ENCODE measurements around the gene CIZ1. TPM values are rescaled to one million over a fixed set of nuclear protein-coding genes. Genes with fewer than 3 reads are reported as not detected.

The CIZ1 gene
- total and polyA plus RNA-seq, 2 of the 13 experiments (the other 11 are each of a cell fraction or from before 2014, with no cell fraction given), result 30.6 to 50.3 TPM

- TF ChIP-seq, protein P1, sequence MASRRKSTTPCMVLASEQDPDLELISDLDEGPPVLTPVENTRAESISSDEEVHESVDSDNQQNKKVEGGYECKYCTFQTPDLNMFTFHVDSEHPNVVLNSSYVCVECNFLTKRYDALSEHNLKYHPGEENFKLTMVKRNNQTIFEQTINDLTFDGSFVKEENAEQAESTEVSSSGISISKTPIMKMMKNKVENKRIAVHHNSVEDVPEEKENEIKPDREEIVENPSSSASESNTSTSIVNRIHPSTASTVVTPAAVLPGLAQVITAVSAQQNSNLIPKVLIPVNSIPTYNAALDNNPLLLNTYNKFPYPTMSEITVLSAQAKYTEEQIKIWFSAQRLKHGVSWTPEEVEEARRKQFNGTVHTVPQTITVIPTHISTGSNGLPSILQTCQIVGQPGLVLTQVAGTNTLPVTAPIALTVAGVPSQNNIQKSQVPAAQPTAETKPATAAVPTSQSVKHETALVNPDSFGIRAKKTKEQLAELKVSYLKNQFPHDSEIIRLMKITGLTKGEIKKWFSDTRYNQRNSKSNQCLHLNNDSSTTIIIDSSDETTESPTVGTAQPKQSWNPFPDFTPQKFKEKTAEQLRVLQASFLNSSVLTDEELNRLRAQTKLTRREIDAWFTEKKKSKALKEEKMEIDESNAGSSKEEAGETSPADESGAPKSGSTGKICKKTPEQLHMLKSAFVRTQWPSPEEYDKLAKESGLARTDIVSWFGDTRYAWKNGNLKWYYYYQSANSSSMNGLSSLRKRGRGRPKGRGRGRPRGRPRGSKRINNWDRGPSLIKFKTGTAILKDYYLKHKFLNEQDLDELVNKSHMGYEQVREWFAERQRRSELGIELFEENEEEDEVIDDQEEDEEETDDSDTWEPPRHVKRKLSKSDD (CRISPR knock-in tag; IDR thresholded peaks at IDR 0.05; ENCODE audit: low read depth), result no peak
- TF ChIP-seq POLR2AphosphoS2 (IDR thresholded peaks at IDR 0.05; ENCODE audit: low read depth, low read length), result no peak
- no peak for TF ChIP-seq HOXA7 (CRISPR knock-in tag; IDR thresholded peaks at IDR 0.05)
- TF ChIP-seq SNAPC5 (CRISPR knock-in tag; IDR thresholded peaks at IDR 0.05; ENCODE audit: borderline replicate concordance), result no peak
- 0 out of 2 replicates have a peak, but pooled peaks have one; percentile 59 for TF ChIP-seq ISX (CRISPR knock-in tag; conservative IDR thresholded peaks at IDR 0.05)
- TF ChIP-seq POGK (CRISPR knock-in tag; conservative IDR thresholded peaks at IDR 0.05), result peak; percentile 44; the same call in 1 of the 2 replicates
- no peak for TF ChIP-seq ZNF720 (CRISPR knock-in tag; IDR thresholded peaks at IDR 0.05)
- no peak for TF ChIP-seq EED (CRISPR knock-in tag; IDR thresholded peaks at IDR 0.05)
- TF ChIP-seq KMT2A (CRISPR knock-in tag; IDR thresholded peaks at IDR 0.05), result peak; percentile 18; the same call in 1 of the 2 replicates
- no peak for TF ChIP-seq SIX4 (CRISPR knock-in tag; IDR thresholded peaks at IDR 0.05)
- no peak for TF ChIP-seq PCBP1 (IDR thresholded peaks at IDR 0.05; ENCODE audit: borderline replicate concordance, low read depth, low read length)
- no peak for TF ChIP-seq MAFG (CRISPR knock-in tag; IDR thresholded peaks at IDR 0.05)
- no peak for TF ChIP-seq PRMT3 (CRISPR knock-in tag; IDR thresholded peaks at IDR 0.05; ENCODE audit: borderline replicate concordance, low read depth)
- no peak for TF ChIP-seq DPF2 (CRISPR knock-in tag; IDR thresholded peaks at IDR 0.05; ENCODE audit: borderline replicate concordance, low read depth)
- TF ChIP-seq ZNF260 (CRISPR knock-in tag; IDR thresholded peaks at IDR 0.05; ENCODE audit: borderline replicate concordance, low read depth), result no peak
- TF ChIP-seq, protein P2, sequence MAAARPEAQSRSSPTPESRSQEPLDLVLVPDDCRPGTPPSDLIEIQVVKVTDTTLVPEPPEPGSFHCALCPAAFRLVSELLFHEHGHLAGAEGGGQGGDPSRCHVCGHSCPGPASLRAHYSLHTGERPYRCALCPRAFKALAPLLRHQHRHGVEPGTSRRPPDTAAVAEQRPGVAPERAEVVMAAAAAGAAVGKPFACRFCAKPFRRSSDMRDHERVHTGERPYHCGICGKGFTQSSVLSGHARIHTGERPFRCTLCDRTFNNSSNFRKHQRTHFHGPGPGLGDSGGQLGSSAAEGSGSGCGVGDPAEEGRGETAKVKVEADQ (CRISPR knock-in tag; IDR thresholded peaks at IDR 0.05; ENCODE audit: borderline replicate concordance), result 0 out of 2 replicates have a peak, but pooled peaks have one; percentile 43
- TF ChIP-seq ZNF766 (CRISPR knock-in tag; IDR thresholded peaks at IDR 0.05; ENCODE audit: borderline replicate concordance), result peak; percentile 78
- TF ChIP-seq HOXD1 (CRISPR knock-in tag; IDR thresholded peaks at IDR 0.05), result 0 out of 2 replicates have a peak, but pooled peaks have one; percentile 52
- 0 out of 2 replicates have a peak, but pooled peaks have one; percentile 53 for TF ChIP-seq ZNF543 (CRISPR knock-in tag; IDR thresholded peaks at IDR 0.05)
- TF ChIP-seq HCFC1 (IDR thresholded peaks at IDR 0.05; ENCODE audit: low read depth, low read length), result no peak
- TF ChIP-seq MZF1 (CRISPR knock-in tag; IDR thresholded peaks at IDR 0.05; ENCODE audit: borderline replicate concordance), result no peak
- peak; percentile 87 for TF ChIP-seq POLR2AphosphoS5 (IDR thresholded peaks at IDR 0.05; ENCODE audit: low read depth, low read length)
- no peak for TF ChIP-seq ZNF773 (CRISPR knock-in tag; IDR thresholded peaks at IDR 0.05; ENCODE audit: borderline replicate concordance)
- TF ChIP-seq IRX3 (CRISPR knock-in tag; IDR thresholded peaks at IDR 0.05; ENCODE audit: borderline replicate concordance, low read depth), result no peak
- TF ChIP-seq PLRG1 (conservative IDR thresholded peaks at IDR 0.05), result no peak
- no peak for TF ChIP-seq MIER2 (CRISPR knock-in tag; IDR thresholded peaks at IDR 0.05)
Measured at GRCh38 chr9:128159784-128160602, 31.4 kb downstream of the CIZ1 start, which contains the start of gene BBLN (continued).

All from HepG2 (cell line).